DND-41 (cell line): ENCODE data around the gene PGAM2.
A peak's percentile ranks its signal among the peaks of the same experiment; 100 is the strongest.
"Not testable (repeated sequence)": the region's sequence is repeated elsewhere in the genome, so short reads cannot be mapped to it uniquely, and the experiment has no call there.

Source experiments
- ATAC-seq: fragments of 200-7000 bp; cut with Tn5 transposase; 3 replicates; pipeline ENCODE4 v1.9.1; 2021; ENCODE audit warnings: low read depth; ENCODE audit not compliant: insufficient read depth
- DNase-seq: peaks from one replicate; pipeline ENCODE4 v3.0.0-alpha.2; 2020
- H2AFZ ChIP-seq: 2 replicates; pipeline ENCODE4 v1.6.0; 2012; ENCODE audit warnings: low read depth, low read length
- H3K27ac ChIP-seq: 2 replicates; pipeline ENCODE4 v1.5.1; 2012; ENCODE audit warnings: low read length, inconsistent platforms
- H3K27me3 ChIP-seq: fragments of 200-600 bp; sonication (generic); 2 replicates; pipeline ENCODE4 v1.6.0; 2012; ENCODE audit warnings: low read length, mild to moderate bottlenecking, inconsistent platforms; ENCODE audit not compliant: insufficient read depth, poor library complexity
- H3K36me3 ChIP-seq: 2 replicates; pipeline ENCODE4 v1.5.1; 2012; ENCODE audit warnings: low read length, inconsistent platforms; ENCODE audit not compliant: insufficient read depth
- H3K4me1 ChIP-seq: 2 replicates; pipeline ENCODE4 v1.5.1; 2012; ENCODE audit warnings: mild to moderate bottlenecking, low read length; ENCODE audit not compliant: insufficient read depth
- H3K4me2 ChIP-seq: 2 replicates; pipeline ENCODE4 v1.6.0; 2012; ENCODE audit warnings: mild to moderate bottlenecking, moderate library complexity, low read length, inconsistent platforms; ENCODE audit not compliant: insufficient read depth
- H3K4me3 ChIP-seq, 2 experiments: fragments of 200-600 bp in 1 of 2; shearing (Covaris generic) in 1 of 2; 2 replicates each; pipeline ENCODE4 v1.5.1; 2012 to 2016; ENCODE audit warnings: inconsistent platforms in 2 of 2, low read length in 2 of 2, mild to moderate bottlenecking in 2 of 2, low read depth in 1 of 2, moderate library complexity in 1 of 2
- H3K79me2 ChIP-seq: 2 replicates; pipeline ENCODE4 v1.6.0; 2012; ENCODE audit warnings: low read length, inconsistent platforms; ENCODE audit not compliant: insufficient read depth
- H3K9ac ChIP-seq: 2 replicates; pipeline ENCODE4 v1.6.0; 2012; ENCODE audit warnings: low read depth, mild to moderate bottlenecking, inconsistent platforms, low read length, moderate library complexity
- H3K9me3 ChIP-seq: 2 replicates; pipeline ENCODE4 v1.5.1; 2012; ENCODE audit warnings: low read length, moderate library complexity, mild to moderate bottlenecking, inconsistent platforms; ENCODE audit not compliant: insufficient read depth, severe bottlenecking
- H4K20me1 ChIP-seq: 2 replicates; pipeline ENCODE4 v1.6.0; 2012; ENCODE audit warnings: low read length; ENCODE audit not compliant: insufficient read depth
- CTCF ChIP-seq: IDR thresholded peaks from 2 replicates; pipeline ENCODE4 v1.5.1; 2012; ENCODE audit warnings: borderline replicate concordance, low read length, moderate library complexity, mild to moderate bottlenecking; ENCODE audit not compliant: poor library complexity, severe bottlenecking; ENCODE audit errors: extremely low read depth

The PGAM2 gene

DNA sequence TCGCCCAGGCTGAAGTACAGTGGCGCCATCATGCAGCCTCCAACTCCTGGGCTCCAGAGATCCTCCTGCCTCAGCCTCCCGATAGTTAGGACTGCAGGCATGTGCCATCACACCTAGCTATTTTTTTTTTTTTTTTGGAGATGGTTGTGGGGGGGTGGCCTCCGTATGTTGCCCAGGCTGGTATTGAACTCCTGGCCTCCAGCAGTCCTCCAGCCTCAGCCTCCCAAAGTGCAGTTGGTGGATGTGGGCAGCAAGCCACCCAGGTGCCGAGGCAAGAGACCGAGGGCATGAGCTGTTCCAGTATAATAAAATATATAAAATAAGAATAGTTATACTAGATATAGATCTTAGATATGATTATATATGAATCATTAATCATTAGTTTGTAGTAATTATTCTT is 45.5 kb downstream of the PGAM2 start:
- Histone ChIP-seq H3K4me1 (peaks cover 23% of the 10 kb centered on the region), H3K9ac (0 out of 2 replicates have a peak overlapping the region, but pooled peaks have one; percentile 59)
- not testable (repeated sequence) for H3K9me3 ChIP-seq

DNA sequence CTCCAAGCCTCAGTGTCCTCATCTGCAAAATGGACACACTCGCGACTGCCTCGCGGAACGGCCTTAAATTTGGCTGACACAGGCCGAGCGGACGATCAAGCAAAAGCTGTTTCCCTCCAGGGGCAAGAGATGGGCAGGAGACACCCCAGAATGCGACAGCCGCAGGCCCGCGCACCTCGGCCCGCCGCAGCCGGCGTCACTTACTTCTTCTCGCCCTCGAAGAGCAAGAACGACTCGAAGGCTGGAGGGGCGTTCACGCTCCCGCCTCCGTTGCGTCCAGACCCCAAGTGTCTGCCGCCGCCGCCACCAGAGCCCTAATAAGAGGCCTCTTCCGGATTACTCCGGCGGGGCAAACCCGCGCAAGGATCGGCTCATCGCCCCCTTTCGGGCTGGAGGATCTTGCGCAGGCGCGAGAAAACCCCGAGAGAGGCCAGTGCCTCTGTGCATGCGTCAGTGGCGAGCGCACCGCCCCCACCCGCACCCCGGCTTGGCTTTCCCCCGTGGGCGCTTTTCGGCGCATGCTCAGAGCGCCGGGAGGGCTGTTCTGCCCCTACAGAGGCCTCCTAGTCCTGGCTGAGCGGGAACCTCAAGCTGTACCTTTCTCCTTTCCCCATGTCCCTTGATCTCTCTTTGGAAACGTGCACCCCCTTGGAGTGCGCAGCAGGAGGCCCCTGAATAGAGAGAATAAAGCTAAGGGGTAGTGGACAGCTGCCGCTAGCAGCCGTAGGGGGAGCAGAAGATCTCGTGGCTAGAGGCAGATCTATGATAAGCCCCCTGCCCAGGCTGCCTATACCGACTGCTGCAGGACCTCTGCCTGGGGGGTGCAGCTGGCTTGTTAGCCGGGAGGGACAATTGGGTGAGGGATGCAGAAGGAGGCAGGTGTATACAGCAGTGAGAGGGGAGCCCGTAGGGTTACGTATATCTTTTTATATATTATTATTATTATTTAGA is 46.2 kb downstream of the PGAM2 start:
- peak overlapping the region; percentile 52 to 67; a peak in 3 of 4 replicates for H3K4me3 ChIP-seq
- H3K4me2 ChIP-seq = peak overlapping the region; percentile 64
- DNase-seq (peak; percentile 99), ATAC-seq (peak; percentile 95)
- peaks cover 20% of the 10 kb centered on the region for H3K79me2 ChIP-seq
- not testable (repeated sequence) for H3K27me3 ChIP-seq, H3K9me3 ChIP-seq, H3K36me3 ChIP-seq, H4K20me1 ChIP-seq
- H3K27ac ChIP-seq = peak overlapping the region; percentile 75
- peak overlapping the region; percentile 59 for H3K9ac ChIP-seq
- peak; percentile 80 for TF ChIP-seq CTCF
- peaks cover 23% of the 10 kb centered on the region for H3K4me1 ChIP-seq
- peak overlapping the region; percentile 73 for H2AFZ ChIP-seq

More for the DNA sequence above, 45.5 kb downstream of the PGAM2 start:
- H2AFZ ChIP-seq, DNase-seq, H3K27ac ChIP-seq, H3K27me3 ChIP-seq, H3K4me3 ChIP-seq, H3K36me3 ChIP-seq, ATAC-seq, H4K20me1 ChIP-seq: not testable (repeated sequence)
- Histone ChIP-seq H3K4me2 (peak overlapping the region; percentile 64; the same call in 1 of the 2 replicates), H3K79me2 (peaks cover 20% of the 10 kb centered on the region)

DNA sequence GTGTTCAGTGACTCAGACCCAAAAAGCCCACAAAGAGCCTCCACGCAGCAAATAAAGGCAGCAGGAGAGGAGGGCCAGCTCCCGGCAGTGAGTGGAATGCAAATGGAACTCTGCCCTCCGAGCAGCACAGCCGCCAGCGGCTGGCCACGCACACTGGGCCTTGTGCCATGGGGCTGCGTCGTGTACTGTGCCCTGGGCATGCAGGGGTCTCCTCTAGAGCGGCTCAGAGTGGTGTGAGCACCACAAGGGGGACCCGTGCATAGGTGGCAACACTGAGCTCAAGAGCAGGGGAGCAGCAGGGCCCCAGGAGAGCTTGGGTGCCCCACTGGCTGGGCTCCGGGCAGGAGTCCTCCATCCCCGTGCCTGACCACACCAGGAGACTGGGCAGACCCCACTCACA is 50.3 kb downstream of the PGAM2 start:
- H3K27me3 ChIP-seq, H3K9ac ChIP-seq, H3K27ac ChIP-seq, H2AFZ ChIP-seq, H3K9me3 ChIP-seq, DNase-seq, H3K4me2 ChIP-seq, H3K36me3 ChIP-seq, ATAC-seq, H4K20me1 ChIP-seq, H3K4me3 ChIP-seq: not testable (repeated sequence)
- H3K4me1 ChIP-seq = peaks cover 15% of the 10 kb centered on the region
- peaks cover 20% of the 10 kb centered on the region for H3K79me2 ChIP-seq
